GM18502 (cell line): ENCODE data around the gene PROM1.

Experiments used
- ATAC-seq: cut with Tn5 transposase; IDR thresholded peaks from one replicate; pipeline ENCODE4 v1.9.1; 2021; ENCODE audit warnings: mild to moderate bottlenecking; ENCODE audit not compliant: unreplicated experiment, poor library complexity

PROM1 gene, protein sequence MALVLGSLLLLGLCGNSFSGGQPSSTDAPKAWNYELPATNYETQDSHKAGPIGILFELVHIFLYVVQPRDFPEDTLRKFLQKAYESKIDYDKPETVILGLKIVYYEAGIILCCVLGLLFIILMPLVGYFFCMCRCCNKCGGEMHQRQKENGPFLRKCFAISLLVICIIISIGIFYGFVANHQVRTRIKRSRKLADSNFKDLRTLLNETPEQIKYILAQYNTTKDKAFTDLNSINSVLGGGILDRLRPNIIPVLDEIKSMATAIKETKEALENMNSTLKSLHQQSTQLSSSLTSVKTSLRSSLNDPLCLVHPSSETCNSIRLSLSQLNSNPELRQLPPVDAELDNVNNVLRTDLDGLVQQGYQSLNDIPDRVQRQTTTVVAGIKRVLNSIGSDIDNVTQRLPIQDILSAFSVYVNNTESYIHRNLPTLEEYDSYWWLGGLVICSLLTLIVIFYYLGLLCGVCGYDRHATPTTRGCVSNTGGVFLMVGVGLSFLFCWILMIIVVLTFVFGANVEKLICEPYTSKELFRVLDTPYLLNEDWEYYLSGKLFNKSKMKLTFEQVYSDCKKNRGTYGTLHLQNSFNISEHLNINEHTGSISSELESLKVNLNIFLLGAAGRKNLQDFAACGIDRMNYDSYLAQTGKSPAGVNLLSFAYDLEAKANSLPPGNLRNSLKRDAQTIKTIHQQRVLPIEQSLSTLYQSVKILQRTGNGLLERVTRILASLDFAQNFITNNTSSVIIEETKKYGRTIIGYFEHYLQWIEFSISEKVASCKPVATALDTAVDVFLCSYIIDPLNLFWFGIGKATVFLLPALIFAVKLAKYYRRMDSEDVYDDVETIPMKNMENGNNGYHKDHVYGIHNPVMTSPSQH

DNA sequence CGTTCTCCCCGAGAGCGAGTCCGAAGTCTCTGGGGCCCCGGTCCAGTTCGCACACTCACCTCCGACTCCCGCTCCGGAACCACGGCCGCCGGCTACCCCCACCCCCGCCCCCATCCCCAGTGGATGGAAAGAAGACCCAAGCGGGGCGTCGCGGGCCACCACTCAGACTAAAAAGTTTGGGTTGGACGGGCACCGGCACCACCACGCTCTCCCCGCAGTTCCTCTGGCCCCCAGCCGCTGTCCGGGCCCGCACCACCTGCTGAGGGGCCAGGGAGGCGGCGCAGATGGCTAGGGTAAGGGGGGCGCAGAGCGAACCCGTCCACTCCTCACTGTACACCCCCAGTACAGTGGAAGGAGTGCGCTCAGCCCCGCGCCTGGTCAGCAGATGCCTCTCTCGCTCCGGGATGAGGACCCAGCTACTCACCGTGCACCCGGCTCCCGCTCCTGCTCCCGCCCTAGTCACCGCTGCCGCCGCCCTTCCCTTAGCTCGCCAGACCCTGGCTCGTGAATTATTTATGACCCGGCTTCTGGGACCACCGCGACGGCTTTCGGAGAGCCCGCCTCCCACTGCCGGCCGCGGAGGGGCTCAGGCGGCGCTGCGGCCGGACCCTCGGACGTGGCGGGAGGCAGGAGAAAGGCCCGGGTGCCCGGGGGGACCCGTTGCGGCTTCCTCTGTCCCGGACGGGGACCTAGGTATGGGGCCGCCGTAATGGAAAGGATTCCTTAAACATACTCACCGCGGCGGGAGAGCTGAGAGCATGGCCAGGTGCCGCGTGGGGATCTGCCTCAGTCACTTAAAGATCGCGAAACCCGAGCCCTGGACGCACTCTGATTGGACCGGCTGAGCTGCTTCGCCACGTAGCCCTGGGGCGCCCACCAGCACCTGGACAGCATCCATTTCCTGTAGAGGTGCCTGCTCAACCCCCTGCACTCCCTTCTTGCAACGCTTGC lies at the start of gene PROM1:
PROM1 (minus strand) TSS at position 783 of the 951 bp plus-strand sequence. CDS start 8,117 bp downstream, outside the sequence.
- ATAC-seq: no peak

DNA sequence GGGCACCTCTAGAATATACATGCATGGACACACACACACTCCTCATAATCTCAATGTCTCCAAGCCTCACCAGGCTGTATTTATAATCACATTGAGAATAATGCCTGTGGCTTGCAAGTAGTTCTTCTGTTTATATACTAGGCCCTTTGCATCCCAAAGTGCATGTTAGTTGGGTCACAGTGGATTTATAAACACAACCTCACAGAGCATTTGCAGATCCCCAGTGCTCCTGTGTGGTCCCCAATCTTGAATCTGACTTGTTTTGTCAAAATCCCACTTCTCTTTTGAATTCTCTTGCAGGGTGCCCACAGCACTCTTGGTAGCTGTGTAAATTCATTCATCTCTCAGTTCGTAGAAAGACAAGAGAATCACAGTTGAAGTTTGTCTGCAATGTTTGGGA lies 49.6 kb upstream of the PROM1 start:
- ATAC-seq: no peak

DNA sequence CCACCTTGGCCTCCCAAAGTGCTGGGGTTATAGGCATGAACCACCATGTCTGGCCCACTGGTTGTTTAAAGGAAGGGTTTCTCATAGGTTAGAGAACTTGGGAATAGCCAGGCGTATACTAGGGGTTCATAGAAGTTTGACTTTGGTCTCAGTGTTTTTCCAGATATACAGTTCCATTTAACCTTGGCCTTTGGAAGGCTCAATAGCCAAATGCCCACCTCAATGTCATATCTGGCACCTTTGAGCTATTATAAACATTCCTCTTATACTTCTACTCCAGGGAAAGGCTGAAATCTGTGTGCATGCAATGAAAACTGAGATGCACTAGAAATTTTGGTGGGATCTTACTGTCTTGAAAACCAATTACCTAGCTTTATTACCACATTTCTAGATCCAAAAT lies 47.5 kb upstream of the PROM1 start:
- no peak for ATAC-seq

DNA sequence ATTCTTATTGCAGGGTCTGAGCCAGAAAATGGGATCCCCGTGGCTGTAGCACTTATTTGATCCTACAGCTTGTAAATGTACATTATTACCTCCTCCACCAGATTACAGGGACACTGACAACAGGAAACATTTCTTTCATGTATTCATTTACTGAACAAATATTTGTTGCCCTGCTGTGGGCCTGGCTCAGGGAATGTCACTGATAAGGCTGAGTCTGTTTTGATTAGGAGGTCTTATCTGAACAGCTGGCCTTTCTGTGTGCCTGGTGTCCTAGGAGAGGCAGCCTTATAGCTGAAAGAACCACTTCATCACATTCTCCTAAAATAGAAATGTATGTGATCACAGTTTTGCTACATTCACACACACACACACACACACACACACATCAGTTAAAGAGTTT lies 45.5 kb upstream of the PROM1 start:
- no peak for ATAC-seq

DNA sequence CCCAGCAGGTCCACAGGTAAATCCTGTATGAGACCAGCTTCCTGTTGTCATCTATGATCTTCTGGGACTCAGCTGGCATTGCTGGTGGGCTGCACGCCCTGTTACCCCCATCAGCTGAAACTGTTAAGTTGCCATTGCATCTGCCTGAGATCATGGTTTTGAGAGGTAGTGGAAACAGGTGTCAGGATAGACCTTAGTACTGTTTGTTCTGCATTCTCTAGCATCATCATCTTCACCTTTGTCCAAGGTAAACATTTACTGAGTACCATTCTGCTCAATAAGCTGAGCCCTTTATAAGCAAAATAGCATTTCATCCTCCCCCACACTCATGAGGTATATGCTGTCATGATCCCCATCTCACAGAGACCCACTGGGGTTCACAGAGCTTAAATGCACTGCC lies 42.9 kb upstream of the PROM1 start:
- no peak for ATAC-seq

DNA sequence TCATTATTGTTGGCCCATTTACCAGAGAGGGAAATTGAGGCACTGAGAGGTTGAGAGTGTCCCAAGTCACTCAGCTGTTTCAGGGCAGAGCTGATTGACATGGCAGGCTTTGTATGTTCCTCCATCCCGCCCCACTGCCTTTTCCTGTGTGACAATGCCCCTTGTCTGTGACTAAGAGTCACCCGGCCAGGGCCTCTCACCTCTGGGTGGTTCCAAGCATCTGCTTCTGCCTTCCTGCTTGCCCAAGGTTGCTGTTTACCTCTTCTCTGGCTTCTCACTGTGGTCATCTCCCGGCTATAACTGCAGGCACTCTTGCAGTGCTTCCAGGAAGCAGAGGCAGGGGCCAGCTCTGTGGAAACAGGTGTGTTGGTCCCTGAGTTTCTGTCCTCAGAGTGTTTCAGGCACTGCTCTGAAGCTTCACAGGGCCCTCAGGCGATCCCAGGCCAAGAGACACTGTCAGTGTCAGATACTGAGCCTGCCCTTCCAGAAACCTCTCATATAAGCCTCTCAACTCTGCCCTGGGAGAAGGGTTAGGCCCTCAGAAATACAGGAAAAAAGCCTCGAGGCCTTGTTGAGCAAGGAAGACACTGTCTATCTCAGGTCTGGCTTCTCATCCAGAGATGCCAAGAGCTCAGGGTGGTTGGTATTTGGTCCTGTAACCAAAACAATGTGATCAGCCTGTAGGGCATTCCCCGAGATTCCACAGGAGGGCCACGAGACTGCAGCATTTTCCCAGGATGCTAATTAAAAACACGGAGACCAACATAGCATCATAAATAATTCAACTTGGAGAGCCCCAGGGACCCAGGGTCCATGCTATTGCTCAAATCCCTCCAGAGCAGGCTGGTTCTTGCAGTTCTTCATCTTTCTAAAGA lies 42.0 kb upstream of the PROM1 start:
- no peak for ATAC-seq

DNA sequence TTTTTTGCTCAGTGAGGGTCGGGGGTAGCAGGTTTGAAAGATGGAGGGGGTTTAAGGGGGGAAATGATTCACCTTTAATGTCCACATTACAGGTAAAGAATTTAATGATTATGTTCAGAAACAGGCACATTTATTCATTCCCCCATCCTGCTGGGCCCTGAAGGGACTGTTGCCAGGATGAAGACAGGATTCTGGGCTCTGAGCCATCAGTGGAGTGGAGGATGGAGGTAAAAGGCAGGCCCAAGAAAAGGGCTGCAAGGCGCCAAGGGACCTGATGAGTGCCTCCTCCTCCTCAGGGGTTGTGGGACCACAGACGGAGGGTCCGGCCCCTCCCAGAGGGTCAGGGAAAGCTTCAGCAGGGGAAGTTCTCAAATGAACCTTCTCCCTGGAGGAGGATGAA lies 40.4 kb upstream of the PROM1 start:
- ATAC-seq: no peak

DNA sequence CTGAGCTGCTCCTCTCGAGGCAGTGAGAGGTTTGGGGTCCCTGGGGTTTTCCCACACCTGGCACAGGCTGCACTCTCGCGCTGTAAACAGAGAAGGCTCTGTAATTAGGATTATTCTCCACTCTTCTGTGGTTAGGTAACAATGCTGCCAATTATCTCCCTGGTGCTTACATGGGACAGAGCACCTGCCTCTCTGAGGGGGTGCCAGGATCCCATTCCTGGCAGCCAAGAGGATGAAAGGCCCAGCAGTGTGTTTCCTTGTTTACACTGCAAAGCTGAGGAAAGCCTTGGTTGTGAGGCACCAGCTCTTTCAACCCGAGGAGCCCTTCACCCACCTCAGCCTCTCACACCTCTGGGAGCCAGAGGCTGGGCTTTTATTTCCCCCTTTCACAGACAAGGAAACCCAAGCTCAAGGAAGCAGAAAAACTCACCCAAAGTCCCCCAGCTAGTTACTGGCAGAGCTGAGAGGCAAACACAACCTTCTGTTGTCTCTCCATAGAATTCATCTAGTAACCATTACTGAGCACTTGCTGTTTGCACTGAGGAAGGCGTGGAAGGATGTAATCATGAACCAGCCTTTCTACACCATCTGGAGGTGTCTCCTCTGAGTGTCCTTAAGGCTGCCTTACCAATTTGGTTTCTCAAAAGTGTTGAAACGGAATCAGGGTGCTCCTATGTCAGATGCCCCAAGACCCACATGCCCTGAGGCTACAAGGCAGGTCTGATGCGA lies 39.7 kb upstream of the PROM1 start:
- no peak for ATAC-seq

DNA sequence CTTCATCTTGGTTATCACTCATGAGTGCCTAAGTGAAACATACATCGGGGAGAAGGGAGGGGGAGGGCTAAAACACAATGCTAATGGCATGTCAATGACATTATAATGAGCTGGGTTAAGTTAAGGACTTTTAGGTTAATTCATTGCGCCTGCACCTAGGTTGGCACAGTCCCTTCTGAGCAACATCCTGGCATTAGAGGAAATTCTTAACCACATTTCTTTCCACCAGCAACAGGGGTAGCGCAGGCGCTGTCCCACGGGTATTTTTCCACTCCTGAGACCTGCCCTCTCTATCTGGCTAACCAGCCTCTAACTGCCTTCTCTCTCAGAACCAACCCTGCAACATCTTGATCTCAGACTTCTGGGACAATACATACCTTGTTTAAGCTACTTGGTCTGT lies 39.0 kb upstream of the PROM1 start:
- no peak for ATAC-seq

DNA sequence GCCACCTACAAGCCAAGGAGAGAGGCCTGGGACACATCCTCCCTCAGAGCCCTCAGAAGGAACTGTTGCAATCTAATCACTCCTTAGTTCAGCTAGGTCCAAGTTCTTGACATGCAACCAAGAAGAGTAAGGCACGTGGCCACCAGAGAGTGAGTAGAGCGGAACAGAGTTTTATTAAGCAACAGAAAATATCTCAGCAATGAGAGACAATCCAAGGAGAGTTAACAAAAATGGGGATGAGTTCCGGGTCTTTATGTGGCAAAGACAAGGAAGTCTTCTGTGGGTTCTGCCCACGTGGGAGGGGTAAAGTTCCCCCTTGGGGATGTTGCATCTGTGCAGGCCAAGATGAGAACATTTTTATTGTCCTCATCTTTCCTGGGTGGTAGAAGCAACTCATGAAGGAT lies 38.5 kb upstream of the PROM1 start:
- no peak for ATAC-seq

DNA sequence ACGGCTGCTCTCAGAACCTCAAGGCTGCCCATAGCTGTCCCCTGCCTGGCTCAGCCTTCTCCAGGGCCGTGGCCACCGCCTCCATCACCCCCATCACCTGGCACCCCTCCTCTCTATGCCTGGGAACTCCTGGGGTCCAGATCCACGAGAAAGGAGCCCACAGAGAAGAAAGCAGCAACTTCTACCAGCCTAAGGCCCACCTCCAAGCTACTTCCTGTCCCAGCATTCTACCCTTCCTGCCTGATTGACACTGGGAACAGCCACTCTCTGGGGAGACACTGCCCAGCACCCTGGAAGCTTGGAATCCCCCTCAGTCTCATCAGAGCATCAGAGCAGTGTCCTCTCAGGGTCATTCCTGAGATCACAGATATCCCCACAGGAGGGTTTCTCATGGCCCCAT lies 36.9 kb upstream of the PROM1 start:
- ATAC-seq: peak; percentile 66

DNA sequence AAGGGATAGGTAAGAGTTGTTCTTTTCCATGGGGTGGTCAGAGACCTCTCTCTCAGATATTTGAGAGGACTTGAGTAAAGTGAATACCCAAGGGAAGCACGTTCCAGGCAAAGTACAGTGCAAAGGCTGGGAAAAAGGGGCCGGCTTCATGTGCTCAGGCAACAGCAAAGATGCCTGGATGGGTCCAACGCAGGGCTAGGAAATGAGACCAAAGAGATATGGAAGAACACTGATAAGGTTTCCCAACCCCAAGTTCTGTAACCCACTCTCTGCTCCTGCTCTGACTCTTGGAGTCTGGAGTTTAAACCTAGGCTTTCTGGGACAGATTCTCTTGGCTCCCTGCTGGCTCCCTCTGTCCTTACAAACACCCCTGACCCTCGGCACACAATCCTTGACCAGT lies 36.2 kb upstream of the PROM1 start:
- ATAC-seq: no peak

DNA sequence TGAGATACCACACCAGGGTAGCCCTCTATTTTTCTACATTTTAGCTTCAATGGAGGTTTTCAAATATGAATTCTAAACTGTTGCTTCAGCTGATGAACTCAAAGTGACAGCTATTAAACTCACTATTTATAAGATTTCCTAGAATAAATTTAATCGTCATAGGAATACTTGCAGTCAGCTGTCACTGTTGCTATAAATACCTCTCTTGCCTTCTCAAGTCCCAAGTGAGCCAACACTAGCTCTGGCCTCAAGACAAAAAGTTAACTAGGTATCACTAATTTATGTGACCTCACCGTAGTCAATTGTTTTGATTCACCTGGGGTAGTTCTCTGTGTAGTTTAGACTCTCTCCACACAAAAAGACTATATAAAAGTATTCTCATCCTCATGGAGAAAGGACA lies 34.3 kb upstream of the PROM1 start:
- ATAC-seq: no peak

DNA sequence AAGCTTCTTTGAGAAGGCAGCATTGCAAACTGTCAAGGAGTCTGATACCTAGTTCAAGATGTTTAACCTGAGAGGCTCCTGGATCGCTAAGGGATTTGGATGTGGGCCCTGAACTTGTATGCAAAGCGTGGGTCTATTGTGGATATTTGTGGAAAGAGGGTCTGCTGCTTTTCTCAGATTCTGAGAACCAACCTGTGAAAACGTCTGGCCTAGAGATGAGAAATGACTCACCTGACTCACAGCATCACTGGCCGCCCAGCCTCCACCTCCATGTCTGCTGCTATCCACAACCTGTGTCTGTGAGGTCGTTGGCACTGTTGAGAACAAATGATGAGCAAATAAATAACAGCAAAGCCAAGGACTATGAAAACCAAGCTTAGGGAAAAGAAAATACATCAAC lies 33.3 kb upstream of the PROM1 start:
- no peak for ATAC-seq

DNA sequence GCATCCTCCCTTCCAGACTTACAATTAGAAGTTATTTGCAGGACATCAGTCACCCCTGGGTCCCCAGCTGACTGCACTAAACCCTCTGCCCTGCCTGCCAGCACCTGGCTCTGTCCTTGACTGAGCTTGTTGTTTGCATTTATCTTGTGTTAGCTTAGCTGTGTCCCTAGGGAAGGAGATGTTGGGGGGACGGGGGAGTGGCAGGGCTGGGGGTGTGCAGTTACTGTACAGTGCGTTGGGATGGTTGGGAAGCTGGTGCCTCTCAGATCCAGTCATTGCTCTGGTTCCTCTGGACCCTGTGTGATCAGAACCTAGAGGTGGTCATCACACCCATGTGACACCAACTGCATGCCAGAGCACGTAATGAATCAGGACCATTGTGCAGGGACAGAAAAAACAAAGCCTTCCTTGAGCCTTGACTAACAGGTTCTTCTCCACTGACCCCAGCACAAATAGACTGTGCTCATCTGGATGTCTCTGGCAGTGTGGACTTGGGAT lies 32.7 kb upstream of the PROM1 start:
- no peak for ATAC-seq

DNA sequence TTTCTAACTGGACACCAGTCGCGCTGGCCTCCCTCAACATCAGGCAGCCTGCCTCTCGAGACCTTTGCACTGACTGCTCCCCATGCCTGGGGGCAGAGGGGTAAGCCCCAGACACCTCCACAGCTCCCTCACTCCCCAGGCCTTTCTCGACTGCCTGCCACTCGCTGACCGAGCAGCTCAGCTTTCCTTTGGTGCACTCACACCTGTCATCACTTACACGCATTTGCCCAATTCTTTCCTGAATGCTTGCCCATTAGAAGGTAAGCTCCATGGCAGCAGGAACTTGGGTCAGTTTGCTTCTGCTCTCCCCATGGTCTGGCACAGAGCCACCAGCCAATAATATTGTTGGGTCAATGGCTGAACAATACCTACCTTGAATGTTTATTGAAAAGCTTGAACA lies 32.2 kb upstream of the PROM1 start:
- no peak for ATAC-seq

DNA sequence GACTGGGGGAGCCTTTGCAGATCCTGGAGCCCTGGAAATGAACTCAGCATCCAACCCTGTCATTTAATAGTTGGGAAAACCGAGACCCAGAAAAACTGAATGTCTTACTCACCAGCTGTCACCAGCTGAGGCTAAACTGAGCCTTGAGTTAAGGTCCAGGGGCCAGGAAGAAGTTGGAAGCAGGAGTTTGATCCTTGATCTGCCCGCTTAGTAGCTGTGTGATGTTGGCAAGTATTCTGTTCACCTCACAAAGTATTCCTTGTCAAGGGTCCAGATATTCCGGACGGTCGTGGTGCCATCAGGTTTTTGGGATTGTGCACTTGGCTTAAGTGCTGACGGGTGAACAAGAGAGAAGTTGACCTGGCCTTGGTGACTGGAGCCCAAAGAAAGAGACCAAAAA lies 30.7 kb upstream of the PROM1 start:
- ATAC-seq: no peak

DNA sequence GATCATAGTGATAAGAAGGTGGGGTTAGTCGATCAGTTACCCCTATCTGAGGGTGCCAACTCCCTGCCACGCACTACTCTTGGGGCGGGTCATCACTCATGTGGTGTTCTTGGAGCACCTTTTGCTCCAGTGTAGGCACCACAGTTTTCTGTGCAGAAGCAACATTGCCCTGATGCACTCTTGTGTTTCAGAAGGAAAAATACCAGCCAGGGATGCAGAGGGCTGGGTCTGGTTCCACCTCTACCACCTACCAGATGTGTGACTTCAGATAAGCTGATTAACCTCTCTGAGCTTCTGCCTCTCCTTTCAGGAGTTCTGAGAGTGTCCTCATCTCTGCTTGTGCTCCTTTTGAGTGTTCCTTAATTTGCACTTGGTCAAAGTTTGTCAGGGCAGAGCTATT lies 29.9 kb upstream of the PROM1 start:
- ATAC-seq: no peak

DNA sequence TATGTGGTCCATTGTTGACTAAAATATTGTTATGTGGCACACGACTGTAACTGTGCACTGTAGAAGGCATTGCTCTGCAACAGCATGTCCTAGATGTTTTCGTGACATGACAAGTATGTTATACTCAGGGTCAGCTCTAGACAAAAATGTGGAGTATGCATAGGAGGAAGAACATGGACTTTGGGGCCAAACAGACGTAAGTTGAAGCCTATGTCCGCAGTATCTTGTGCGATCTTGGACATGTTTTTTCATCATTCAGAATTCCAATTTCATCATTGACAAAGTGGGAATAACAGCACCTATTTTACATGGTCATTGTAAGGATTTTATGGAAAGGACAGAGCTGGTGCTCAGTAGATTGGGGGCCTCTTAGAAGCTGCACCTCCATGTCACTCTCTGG lies 27.7 kb upstream of the PROM1 start:
- no peak for ATAC-seq
